ENCODE measurements around the gene CSF3R.

DNA sequence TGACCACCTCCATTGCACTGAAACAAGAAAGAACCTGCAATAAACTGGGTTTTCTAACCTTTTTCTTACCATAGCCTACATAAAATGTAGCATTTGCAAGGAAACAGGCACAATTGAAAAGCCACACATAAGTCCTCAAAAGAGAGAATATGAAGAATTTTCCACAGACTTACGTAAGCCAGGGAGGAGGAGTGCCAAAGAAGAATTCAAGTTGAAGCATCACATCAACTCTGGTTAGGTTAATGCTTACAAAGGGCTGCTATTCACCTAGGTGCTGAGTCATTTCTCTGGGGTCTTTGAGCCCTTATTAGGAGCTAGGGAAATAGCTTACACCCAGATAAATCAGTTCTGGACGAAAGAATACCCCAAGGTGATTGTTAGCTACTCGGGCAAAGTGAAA lies 42.1 kb downstream of the CSF3R start:
- TF ChIP-seq CTCF (IDR thresholded peaks at IDR 0.05; ENCODE audit: poor library complexity) (no peak), EZH2phosphoT487 (IDR thresholded peaks at IDR 0.05; ENCODE audit: low read depth, severe bottlenecking, unreplicated experiment) (no peak), EZH2 (IDR thresholded peaks at IDR 0.05; ENCODE audit: borderline replicate concordance) (no peak)

Data from hepatocyte (in vitro differentiated cells).